GM21825 (cell line): Measurements from ENCODE around the gene NBEA.
A peak's percentile ranks its signal among the peaks of the same experiment; 100 is the strongest.
"Not testable (repeated sequence)": the region's sequence is repeated elsewhere in the genome, so short reads cannot be mapped to it uniquely, and the experiment has no call there.

ENCODE experiments used
- ATAC-seq: cut with Tn5 transposase; IDR thresholded peaks from one replicate; pipeline ENCODE4 v1.9.1; 2021; ENCODE audit warnings: mild to moderate bottlenecking, moderate library complexity; ENCODE audit not compliant: unreplicated experiment

Gene NBEA

GRCh38 chr13:34941835-34942731 lies at the start of gene NBEA:
NBEA (plus strand) TSS chr13:34942270; CDS start chr13:34942821, 551 bp downstream.
- peak; percentile 63 for ATAC-seq

DNA sequence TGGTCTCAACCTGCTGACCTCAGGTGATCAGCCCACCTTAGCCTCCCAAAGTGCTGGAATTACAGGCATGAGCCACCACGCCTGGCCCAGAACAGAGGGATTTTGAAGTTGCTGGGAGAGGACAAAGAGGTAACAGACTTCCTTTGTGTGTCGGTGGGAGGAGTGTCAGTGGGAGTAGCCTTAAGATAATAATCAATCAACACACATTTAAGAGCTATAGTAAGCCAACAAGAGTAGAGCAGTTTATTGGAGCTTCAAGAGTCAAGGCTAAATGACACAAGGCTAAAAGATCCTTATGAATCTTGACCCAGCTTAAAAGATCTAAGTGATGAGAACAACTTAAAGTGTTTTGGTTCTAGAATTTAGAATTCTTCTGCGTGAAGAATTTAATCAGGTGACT lies 47.3 kb upstream of the NBEA start:
- no peak for ATAC-seq

DNA sequence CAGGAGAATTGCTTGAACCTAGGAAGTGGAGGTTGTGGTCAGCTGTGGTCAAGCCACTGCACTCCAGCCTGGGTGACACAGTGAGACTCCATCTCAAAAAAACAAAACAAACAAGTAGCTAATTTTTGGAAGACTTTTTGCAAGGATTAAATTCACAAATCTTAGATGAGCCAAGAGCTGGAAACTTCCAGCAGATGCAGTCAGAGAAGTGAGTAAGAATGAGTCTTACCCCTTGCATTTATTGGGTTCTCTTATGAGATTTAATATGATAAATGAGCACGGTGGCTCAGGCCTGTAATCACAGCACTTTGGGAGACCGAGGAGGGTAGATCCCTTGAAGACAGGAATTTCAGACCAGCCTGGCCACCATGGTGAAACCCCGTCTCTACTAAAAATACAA lies 44.9 kb upstream of the NBEA start:
- no peak for ATAC-seq

DNA sequence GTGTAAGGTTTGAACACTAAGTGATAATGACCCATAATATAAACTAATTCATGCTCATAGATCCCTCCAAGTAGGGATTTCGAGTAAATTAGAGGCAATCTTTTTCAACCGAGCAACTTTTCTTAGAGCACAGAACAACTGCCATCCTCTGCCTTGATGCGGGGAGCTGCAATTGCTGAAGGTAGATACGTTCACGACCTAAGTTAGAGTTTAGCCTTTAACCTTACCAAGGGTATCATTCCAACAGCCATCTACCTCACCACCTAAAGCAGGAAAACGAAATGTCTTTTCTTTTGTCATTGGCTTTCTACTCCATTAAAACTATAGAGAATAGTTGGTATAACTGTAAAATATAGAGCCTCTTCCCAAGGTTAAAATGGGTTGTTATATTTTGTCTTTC lies 42.2 kb upstream of the NBEA start:
- no peak for ATAC-seq

DNA sequence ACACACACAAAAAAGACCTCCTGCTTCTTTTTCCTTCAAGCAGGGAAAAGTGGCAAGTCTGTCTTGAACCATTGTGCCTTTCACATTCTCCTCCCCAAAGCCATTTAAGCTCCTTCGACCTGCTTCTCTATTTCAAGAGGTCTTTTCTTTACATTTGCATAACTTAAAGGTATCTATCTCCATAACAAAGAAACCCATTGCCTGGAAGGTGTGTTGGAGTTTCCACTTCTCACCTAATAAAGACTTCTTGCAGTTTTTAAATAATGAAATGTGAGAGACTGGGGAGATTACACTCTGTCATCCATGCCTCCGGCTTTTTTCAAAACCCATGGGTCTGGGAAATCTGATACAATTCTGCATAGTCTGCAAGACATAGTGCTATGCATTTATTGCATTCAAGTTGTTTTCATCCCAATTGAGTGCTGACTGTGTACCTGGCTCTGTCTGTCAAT lies 41.8 kb upstream of the NBEA start:
- no peak for ATAC-seq

DNA sequence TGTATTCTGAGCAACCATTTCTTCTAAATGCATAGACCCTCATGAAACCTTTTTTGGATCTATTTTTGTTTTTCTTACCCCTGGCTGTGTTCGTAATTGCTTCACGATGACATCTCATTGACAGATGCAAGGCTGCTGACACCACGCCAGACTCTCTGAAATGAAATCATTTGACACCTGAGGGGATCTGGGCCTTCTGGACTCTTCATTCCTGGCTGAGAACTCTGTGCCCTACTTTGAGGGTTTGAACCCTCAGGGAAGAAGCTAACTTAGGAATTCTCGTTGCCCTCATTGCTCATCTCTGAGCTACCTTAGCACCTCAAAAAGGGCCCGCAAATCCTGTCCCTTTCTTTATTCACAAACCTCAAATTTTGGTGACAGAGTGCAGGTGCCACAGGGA lies 40.5 kb upstream of the NBEA start:
- no peak for ATAC-seq

DNA sequence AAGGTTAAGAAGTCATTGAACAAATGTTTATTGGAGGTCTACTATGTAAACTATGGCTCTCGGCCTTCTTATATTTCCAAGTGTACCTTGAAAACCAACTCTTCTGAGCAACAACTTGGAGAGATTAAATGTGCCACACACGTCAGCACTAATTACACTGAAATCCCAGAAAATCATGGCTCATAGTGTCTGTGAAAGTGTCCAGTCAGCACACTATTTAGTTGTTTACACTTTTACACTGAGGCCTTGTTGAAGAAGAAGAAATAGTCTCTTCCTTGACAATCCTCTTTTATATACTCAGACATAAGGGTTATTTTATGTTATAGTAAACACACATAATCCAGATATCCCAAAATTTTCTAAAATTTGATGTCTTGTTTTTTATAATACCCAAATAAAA lies 30.9 kb upstream of the NBEA start:
- no peak for ATAC-seq

DNA sequence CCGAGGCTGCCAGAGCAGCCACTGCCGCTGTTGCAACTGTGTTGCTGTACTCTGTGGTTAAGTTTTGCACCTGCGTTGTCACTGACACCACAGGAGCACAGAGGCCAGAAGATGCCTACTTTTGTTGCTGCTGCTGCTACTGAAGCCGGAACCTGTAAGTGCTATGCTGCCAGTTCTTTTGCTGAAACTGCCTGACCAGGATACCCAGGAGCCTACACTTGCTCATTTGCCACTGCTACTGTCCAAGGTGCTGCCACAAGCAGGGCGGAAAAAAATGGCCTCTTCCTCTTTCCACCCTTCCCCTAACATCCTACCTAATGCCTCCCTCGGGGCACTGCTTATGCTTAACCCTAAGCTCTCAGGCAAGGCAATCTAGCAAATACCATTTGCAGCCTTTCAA lies 29.0 kb upstream of the NBEA start:
- ATAC-seq, result no peak

DNA sequence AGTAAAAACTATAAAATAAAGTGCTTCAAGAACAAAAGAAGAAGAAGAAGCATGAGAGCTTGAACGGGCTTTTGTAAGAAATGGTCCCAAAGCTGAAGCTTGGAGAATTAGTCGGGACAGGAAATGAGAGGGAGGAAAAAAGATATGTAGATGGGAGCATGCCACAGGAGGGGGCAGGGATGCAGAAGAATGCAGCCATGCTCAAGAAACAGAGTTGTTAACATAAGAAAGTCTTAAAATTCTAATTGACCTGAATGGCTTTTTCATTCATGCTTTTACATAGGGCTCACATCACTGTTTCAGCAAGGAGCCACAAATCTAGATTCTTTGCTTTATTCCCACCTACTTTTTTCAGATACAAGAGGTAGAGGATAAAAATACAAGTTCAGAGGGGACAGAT lies 27.7 kb upstream of the NBEA start:
- no peak for ATAC-seq

DNA sequence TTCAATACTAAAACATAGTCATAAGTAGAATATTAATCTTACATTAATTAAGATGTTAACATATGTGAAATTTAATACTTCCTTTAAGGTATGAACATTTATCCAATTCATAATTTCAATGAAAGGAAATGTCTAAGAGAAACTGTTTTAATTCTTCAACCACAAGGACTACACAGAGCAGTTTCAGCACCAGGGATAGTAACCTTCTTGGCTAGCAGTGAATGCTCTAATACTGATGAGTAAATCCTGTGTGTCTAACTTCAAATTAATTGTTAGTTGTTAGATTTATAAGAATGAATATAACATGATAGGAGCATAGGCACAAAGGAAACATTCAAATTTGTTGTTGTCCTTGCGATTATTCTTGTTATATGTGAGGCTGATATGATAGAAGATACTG lies 15.6 kb upstream of the NBEA start:
- no peak for ATAC-seq

DNA sequence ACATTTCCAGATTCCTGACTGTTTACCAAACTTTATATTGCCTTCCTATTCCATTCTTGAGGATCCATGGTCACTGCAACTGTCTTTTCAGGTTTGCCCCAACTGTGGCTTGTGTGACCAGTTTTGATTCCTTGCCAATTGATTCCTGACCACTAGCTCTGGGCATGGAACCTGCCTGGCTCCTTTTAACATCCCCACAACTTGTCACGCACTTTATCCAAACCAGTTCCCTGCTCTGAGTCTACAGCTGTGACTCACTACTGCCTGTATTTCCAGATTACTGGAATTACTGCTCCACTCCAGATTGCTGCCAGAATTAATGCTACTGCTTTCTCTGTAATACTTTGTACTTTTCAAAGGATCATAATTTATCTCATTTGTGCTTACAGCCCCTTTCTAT lies 13.4 kb upstream of the NBEA start:
- not testable (repeated sequence) for ATAC-seq

- no peak for ATAC-seq
Measured at GRCh38 chr13:34931572-34931971, 10.5 kb upstream of the NBEA start.

DNA sequence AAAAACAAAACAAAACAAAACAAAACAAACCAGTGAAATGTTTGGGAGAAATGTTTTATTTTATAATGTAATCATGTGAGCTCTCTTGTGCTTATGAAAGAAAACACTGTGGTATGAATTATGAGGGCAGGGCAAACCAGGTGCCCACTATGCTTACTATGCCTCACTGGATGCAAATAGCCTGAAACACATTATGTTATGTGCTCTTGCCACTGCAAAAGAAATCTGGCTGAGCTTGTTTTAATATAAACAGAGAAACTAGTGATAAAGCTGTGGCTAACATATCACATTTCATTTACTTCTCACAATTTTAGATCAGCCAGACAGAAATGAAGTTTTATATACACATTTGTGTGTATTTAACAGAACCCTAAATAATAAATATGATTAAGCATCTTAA lies 8.7 kb upstream of the NBEA start:
- ATAC-seq, result no peak

GRCh38 chr13:34933786-34934185 lies 8.3 kb upstream of the NBEA start:
- no peak for ATAC-seq

DNA sequence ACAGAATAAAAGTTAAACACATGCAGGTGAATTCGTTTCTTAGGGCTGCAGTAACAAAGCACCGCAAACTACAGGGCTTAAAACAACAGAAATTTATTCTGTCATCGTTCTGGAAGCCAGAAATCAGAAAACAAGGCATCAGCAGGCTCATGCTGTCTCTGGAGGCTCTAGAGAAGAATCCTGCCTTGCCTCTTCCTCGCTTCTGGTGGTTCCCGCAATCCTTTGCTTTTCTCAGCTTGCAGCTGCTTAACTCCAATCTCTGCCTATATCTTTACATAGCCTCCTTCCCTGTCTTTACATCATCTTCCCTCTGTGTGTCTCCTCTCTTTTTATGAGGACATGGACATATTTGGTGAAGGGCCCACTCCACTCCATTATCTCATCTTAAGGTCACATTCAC lies 6.2 kb upstream of the NBEA start:
- ATAC-seq, result no peak

GRCh38 chr13:34939771-34940170 lies 2.3 kb upstream of the NBEA start:
- ATAC-seq, result no peak

DNA sequence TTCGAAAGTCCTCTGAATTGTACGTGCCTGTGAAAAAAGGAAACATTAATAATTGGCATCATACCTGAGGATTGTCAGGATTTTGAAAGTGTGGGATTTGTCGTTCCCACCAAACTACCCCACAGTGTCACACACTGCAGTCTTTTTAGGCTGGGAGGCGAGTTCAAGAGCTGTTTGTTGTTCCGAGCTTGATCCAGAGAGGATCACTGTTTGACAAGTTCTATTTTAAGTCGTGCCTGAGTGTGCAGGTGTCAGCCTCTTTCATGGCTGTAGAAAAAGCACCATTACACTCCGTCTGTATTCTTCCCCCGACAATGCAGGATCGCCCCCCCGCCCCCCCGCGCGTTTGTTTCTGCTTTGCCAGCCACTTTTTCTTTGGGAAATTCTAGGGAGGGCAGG lies 635 bp upstream of the NBEA start:
- ATAC-seq, result no peak

- peak; percentile 21 for ATAC-seq
Measured at GRCh38 chr13:34942732-34943435, 814 bp downstream of the NBEA start.

DNA sequence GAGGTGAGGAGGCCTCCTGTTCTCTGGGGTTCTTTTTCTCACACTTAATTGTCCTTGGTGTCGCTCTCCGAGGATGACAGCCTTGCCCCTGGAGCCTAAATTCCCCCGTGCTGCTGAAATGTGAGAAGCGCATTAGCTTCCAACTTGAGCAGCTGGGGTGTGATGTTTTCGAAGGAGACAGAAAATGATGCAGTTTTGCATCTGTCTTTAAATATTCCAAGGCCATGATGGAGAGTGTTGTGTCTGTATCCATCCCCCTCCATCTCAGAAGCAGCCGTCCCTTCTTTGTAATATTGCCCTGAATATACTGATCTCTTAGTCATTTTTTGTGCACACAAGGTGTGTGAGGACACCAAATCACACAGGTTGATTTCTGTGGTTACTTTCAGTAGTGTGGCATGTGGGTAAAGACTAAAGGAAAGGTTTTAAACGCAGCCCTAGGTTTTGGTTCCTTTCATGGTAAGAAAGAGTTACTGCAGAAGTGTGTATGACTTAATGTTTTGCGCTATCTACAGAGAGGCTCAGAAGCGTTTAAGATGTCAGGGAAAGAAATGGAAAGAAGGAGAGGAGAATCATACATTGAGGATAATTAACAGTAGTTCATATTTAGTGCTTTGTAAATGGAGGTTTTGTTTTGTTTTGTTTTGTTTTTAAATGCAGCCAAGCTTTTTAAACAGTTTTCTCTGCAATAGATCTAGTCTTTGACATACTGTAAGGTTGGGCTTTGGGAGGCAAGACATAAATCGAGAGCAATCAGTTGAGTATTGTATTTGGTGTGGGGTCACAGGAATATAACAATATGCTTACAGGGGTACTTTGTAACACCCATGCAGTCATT lies 1.6 kb downstream of the NBEA start:
- no peak for ATAC-seq

DNA sequence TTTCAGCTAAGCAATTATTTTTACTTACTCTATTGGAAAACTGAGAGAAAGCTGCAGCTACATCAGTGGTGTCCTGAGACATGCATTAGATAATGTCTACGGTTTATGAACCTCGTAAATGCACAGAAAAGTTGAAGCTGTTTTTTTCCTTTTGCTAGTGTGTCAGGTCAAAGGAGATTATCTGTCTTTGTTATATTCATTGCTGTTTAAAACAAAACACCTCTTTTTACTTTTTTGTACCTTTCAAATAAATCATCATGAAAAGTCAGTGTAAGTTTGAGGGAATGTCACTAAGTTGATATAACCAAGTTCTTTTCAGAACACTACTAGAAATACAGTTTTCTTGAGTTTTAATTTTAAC lies 2.2 kb downstream of the NBEA start:
- ATAC-seq, result no peak

GRCh38 chr13:34944751-34945150 lies 2.7 kb downstream of the NBEA start:
- no peak for ATAC-seq
